KOPT-K1 (cell line): ENCODE results near the gene NFE2L2.
"Not testable (repeated sequence)": the region's sequence is repeated elsewhere in the genome, so short reads cannot be mapped to it uniquely, and the experiment has no call there.

ENCODE experiments used
- H3K27ac ChIP-seq: fragments of 200-600 bp; sonication (generic); 2 replicates; pipeline ENCODE4 v1.5.1; 2016; ENCODE audit warnings: antibody characterized with exemption, mild to moderate bottlenecking, low read depth, low read length; ENCODE audit not compliant: poor library complexity, severe bottlenecking
- H3K36me3 ChIP-seq: fragments of 200-600 bp; sonication (generic); 2 replicates; pipeline ENCODE4 v1.5.1; 2017; ENCODE audit warnings: antibody characterized with exemption, mild to moderate bottlenecking, low read length, moderate library complexity; ENCODE audit not compliant: insufficient read depth
- H3K9me3 ChIP-seq: fragments of 200-600 bp; sonication (generic); 2 replicates; pipeline ENCODE4 v1.5.1; 2017; ENCODE audit warnings: antibody characterized with exemption, low read length, mild to moderate bottlenecking; ENCODE audit not compliant: insufficient read depth, poor library complexity, severe bottlenecking

Gene NFE2L2

DNA sequence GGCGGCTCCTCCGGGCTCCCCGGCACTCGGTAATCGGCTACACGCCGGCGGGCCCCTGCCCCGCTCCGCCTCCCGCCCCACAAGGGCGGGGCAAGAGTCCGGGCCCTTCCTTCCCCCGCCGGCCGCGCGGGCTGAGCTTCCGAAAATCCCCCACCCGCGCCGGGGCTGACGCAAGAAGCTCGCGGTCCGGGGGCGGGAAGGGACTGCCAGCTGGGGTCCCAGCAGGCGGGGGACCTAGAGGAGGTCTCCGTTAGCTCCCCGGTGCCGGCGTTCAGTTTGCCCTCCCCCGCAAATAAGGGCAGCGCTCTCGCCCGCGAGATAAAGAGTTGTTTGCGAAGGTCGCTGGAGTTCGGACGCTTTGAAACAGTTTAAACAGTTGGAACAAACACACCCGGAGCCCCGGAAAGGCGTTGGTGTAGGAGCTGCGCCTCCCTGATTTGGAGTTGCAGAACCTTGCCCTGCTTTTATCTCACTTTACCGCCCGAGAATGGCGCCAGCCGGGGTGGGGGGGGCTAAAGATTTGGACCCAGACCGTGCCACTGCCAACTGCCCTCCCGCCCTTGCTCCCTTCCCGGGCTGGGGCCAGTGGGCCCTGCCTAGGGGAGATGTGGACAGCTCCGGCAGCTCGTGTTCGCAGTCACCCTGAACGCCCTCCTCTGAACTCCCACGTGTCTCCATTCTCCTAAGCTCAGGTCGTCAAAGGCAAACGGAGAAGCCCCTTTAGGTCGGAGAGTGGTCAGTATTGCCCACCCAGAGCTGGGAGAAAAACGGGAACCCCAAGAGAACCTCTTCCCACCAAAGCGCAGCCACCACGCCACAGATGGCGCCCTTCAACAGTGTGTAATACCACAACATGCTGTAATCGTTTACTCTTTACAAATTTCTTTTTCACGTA, at the start of gene NFE2L2:
Gene NFE2L2 (minus strand): TSS at position 35 of the 895 bp plus-strand sequence. CDS start 151 bp downstream, outside the sequence.
- H3K36me3 ChIP-seq: no peaks in the 10 kb centered on the region
- no peaks in the 10 kb centered on the region for H3K9me3 ChIP-seq
- peak within 1 kb of the TSS; percentile 100 for H3K27ac ChIP-seq

GRCh38 chr2:177314194-177314593, 49.7 kb upstream of the NFE2L2 start:
- no peaks in the 10 kb centered on the region for H3K9me3 ChIP-seq
- no peaks in the 10 kb centered on the region for H3K36me3 ChIP-seq
- H3K27ac ChIP-seq: no peak overlapping the region

- H3K9me3 ChIP-seq: no peaks in the 10 kb centered on the region
- no peaks in the 10 kb centered on the region for H3K36me3 ChIP-seq
- H3K27ac ChIP-seq: no peak overlapping the region
Observed at GRCh38 chr2:177313162-177313781, 48.7 kb upstream of the NFE2L2 start.

DNA sequence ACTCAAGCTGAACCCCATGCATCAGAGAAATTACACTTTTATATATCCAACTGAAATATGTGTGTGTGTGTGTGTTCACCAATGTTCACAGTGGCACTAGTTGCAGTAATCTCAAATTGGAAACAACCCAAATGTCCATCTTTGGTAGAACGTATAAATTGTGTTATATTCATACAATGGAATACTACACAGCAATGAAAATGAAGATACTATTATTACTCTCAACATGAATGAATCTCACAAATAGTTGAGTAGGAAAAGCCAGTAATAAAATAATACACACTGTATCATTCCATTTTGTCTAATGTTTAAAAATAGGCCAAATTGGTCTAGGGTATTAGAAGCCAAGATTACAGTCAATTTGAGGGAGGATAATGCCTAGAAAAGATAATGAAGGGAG, 48.0 kb upstream of the NFE2L2 start:
- Histone ChIP-seq H3K36me3 (no peaks in the 10 kb centered on the region), H3K9me3 (no peaks in the 10 kb centered on the region), H3K27ac (no peak overlapping the region)

DNA sequence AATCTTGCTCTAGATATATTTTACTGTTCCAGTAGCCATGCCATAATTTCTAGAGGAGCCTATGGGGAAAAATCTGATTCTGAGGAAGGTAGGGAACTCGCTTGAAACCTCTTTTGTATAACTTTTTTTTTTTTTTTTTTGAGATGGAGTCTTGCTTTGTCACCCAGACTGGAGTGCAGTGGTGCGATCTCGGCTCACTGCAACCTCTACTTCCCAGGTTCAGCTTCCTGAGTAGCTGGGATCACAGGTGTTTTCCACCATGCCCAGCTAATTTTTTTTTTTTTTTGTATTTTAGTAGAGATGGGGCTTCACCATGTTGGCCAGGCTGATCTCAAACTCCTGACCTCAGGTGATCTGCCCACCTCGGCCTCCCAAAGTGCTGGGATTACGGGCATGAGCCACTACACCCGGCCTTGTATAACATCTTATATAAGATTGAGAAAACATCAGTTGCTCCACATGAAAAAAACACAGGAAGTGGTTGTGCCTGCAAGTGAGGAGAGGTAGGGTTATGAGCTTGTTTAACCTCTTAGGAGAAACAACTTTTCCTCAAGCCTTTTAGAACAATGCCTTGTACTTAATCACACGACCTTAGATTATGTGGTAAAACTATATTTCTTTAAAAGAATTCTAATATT, 45.3 kb upstream of the NFE2L2 start:
- H3K36me3 ChIP-seq, H3K9me3 ChIP-seq: not testable (repeated sequence)
- H3K27ac ChIP-seq: peak overlapping the region; percentile 56

GRCh38 chr2:177306550-177306949, 42.0 kb upstream of the NFE2L2 start:
- no peaks in the 10 kb centered on the region for H3K9me3 ChIP-seq
- H3K27ac ChIP-seq: no peak overlapping the region
- H3K36me3 ChIP-seq: no peaks in the 10 kb centered on the region

GRCh38 chr2:177303939-177304338, 39.4 kb upstream of the NFE2L2 start:
- Histone ChIP-seq H3K27ac (no peak overlapping the region), H3K9me3 (no peaks in the 10 kb centered on the region), H3K36me3 (no peaks in the 10 kb centered on the region)

DNA sequence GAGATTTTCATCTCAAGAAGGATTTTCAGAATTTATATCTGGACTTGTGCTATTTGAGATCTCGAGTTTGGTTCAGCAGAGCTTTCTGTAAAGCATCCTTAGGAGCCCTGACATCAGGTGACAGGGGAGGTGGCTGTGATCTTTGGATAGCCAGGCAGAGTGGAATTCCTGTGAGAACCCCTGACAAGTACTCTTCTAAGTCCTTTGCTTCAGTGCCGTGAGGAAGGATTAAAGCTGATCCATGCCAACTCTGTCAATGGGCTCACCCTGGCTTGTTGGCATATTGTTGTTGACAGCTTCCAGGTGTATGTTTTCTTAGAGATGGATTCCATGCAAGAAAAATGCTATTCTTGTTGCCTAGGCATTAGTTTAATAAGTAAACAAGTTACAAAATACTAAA, 38.0 kb upstream of the NFE2L2 start:
- no peaks in the 10 kb centered on the region for H3K9me3 ChIP-seq

GRCh38 chr2:177298191-177298590, 33.7 kb upstream of the NFE2L2 start:
- H3K9me3 ChIP-seq: no peaks in the 10 kb centered on the region
- H3K27ac ChIP-seq: no peak overlapping the region
- H3K36me3 ChIP-seq: no peaks in the 10 kb centered on the region

More for the DNA sequence above, 38.0 kb upstream of the NFE2L2 start:
- Histone ChIP-seq H3K36me3 (no peaks in the 10 kb centered on the region), H3K27ac (no peak overlapping the region)

DNA sequence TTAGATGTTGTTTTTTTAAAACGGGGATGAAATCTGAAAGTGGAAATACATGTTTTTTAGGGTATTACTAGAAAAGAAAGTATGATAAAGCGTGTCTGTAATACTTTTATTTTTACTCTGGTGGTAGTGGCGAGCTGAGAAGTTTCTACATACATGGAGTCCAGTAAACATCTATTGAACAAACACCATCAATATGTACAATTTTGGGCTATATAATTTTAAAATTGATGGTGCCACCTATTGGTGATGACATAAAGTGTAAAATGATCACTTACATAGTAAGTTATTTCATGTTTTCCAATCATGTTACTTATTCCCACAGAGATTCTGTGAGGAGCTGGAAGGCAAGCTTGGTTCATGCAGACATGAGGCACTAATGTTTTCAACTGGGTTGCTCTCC, 31.5 kb upstream of the NFE2L2 start:
- no peaks in the 10 kb centered on the region for H3K9me3 ChIP-seq
- no peaks in the 10 kb centered on the region for H3K36me3 ChIP-seq
- no peak overlapping the region for H3K27ac ChIP-seq

- no peaks in the 10 kb centered on the region for H3K9me3 ChIP-seq
- H3K27ac ChIP-seq: no peak overlapping the region
- H3K36me3 ChIP-seq: no peaks in the 10 kb centered on the region
Observed at GRCh38 chr2:177295484-177295883, 31.0 kb upstream of the NFE2L2 start.

- Histone ChIP-seq H3K27ac (no peak overlapping the region), H3K9me3 (no peaks in the 10 kb centered on the region), H3K36me3 (no peaks in the 10 kb centered on the region)
Observed at GRCh38 chr2:177291701-177292100, 27.2 kb upstream of the NFE2L2 start.

DNA sequence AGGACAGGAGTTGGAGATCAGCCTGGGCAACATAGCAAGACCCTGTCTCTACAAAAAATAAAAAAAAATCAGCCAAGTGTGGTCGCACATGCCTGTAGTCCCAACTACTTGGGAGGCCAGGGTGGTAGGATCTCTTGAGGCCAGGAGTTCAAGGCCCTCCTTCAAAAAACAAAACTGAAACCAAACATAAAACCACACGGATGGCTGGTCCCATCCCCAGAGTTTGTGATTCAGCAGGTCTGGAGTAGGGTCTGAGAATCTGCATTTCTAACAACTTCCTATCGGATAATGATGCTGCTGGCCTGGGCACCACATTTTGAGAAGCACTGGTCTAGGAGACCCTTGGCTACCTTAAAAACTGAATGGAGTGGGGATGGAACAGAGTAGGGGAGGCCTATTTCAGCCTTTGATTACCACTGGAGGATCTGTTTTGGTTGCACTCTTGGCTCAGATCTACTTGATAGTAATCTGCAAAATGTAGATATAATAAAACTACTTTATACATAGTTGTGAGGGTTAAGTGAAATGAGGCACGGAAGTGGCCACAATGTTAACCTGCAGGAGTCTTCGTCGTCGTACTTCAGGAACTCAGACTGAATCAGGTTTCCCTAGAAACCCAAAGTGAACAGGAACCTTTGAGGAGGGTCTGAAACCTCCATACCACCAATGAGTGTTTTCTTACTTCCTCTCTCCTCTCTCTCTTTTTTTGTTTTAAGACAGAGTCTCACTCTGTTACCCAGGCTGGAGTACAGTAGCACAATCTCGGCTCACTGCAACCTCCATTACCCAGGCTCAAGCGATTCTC, 25.5 kb upstream of the NFE2L2 start:
- H3K9me3 ChIP-seq: no peaks in the 10 kb centered on the region
- no peaks in the 10 kb centered on the region for H3K36me3 ChIP-seq
- peak overlapping the region; percentile 58 for H3K27ac ChIP-seq

GRCh38 chr2:177287814-177288213, 23.3 kb upstream of the NFE2L2 start:
- Histone ChIP-seq H3K27ac (no peak overlapping the region), H3K9me3 (no peaks in the 10 kb centered on the region), H3K36me3 (no peaks in the 10 kb centered on the region)
